Measurements from ENCODE around the gene UBL5. TPM values are rescaled to one million over a fixed set of nuclear protein-coding genes. Genes with fewer than 3 reads are reported as not detected.
"Not testable (repeated sequence)": the region's sequence is repeated elsewhere in the genome, so short reads cannot be mapped to it uniquely, and the experiment has no call there.

Gene UBL5
- total and polyA plus RNA-seq, 10 of the 15 experiments (the other 5 are each of a cell fraction or from before 2014, with no cell fraction given), result 297 to 897 (median 711) TPM

DNA sequence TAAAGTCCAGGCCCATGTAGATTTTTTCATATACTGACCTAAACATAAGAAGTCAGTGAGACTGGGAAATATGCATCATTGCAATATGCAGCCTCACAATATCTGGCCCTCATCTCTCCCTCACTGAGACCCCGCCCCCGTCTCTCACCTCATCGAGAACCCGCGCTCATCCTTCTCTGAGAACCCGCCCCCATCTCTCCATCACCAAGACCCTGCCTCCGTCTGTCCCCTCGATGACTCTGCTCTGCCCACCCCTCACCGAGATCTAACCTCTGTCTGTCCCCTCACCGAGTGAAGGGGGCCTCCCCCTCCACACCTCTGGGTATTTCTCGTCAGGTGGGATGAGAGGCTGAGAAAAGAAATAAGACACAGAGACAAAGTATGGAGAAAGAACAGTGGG is 38.7 kb upstream of the UBL5 start:
- POLR2A ChIA-PET, result interaction anchor here (0.6 kb wide), 2 partner anchors 200 to 482 kb away, joined by 3 to 4 read pairs; no protein-coding TSS in a partner anchor
- BruUV-seq (replicated peaks), result no TSS peak

GRCh38 chr19:9789579-9789978 is 38.1 kb upstream of the UBL5 start:
- H3K79me2 ChIP-seq (ENCODE audit: control insufficient read depth, insufficient read depth, low read length); H4K20me1 ChIP-seq (ENCODE audit: control insufficient read depth, insufficient read depth); DNase-seq (ENCODE audit: low read depth, low spot score); FAIRE-seq; ATAC-seq; H3K4me3 ChIP-seq; SMC1A ChIA-PET (ENCODE audit: uncharacterized antibody, unreplicated experiment); in situ Hi-C loops (cut with MboI); BruUV-seq (replicated peaks); H2AFZ ChIP-seq (ENCODE audit: control insufficient read depth, low read depth, low read length); POLR2A ChIA-PET; H3K36me3 ChIP-seq (ENCODE audit: control insufficient read depth in 2 of 2, insufficient read depth in 2 of 2, low read length in 1 of 2); RAD21 ChIA-PET (ENCODE audit: unreplicated experiment); H3K4me2 ChIP-seq (ENCODE audit: control insufficient read depth, insufficient read depth); intact Hi-C loops (cut with micrococcal nuclease; ENCODE audit: unreplicated experiment); H3K27ac ChIP-seq (ENCODE audit: control insufficient read depth, insufficient read depth); CTCF ChIA-PET; H3K9ac ChIP-seq (ENCODE audit: control insufficient read depth, insufficient read depth, low read length); H3K9me3 ChIP-seq (replicated peaks; ENCODE audit: control insufficient read depth, insufficient read depth, low read length); H3K4me1 ChIP-seq (ENCODE audit: control insufficient read depth, insufficient read depth, low read length); H3K27me3 ChIP-seq (replicated peaks in 1 of 2; ENCODE audit: control insufficient read depth in 2 of 2, insufficient read depth in 2 of 2, low read length in 1 of 2): not testable (repeated sequence)
- WGBS (ENCODE audit: insufficient coverage, insufficient replicate concordance, low lambda C conversion rate, missing lambda C conversion rate), result 38% methylated on average over 5 of the region's 5 CpGs

More for the DNA sequence above, 38.7 kb upstream of the UBL5 start:
- Histone ChIP-seq H3K4me2 (ENCODE audit: control insufficient read depth, insufficient read depth) (no peak overlapping the region), H3K9ac (ENCODE audit: control insufficient read depth, insufficient read depth, low read length) (no peak overlapping the region), H3K4me3 (no peak overlapping the region), H3K36me3 (ENCODE audit: control insufficient read depth in 2 of 2, insufficient read depth in 2 of 2, low read length in 1 of 2) (no peaks in the 10 kb centered on the region), H2AFZ (ENCODE audit: control insufficient read depth, low read depth, low read length) (no peak overlapping the region), H3K27me3 (replicated peaks in 1 of 2; ENCODE audit: control insufficient read depth in 2 of 2, insufficient read depth in 2 of 2, low read length in 1 of 2) (no peaks in the 10 kb centered on the region), H3K27ac (ENCODE audit: control insufficient read depth, insufficient read depth) (no peak overlapping the region), H4K20me1 (ENCODE audit: control insufficient read depth, insufficient read depth) (no peaks in the 10 kb centered on the region), H3K4me1 (ENCODE audit: control insufficient read depth, insufficient read depth, low read length) (no peaks in the 10 kb centered on the region), H3K9me3 (replicated peaks; ENCODE audit: control insufficient read depth, insufficient read depth, low read length) (no peaks in the 10 kb centered on the region; the same call in 2 of the 3 replicates), H3K79me2 (ENCODE audit: control insufficient read depth, insufficient read depth, low read length) (no peaks in the 10 kb centered on the region)
- TF ChIP-seq RAD51 (IDR thresholded peaks at IDR 0.05) (no peak), ESRRA (IDR thresholded peaks at IDR 0.05; ENCODE audit: low read length) (no peak), GABPA (IDR thresholded peaks at IDR 0.05; ENCODE audit: low read depth) (no peak), ATF3 (IDR thresholded peaks at IDR 0.05; ENCODE audit: borderline replicate concordance, extremely low read depth, low read depth, low read length) (no peak), JUNB (IDR thresholded peaks at IDR 0.05) (no peak)
- TF ChIP-seq, protein P1, sequence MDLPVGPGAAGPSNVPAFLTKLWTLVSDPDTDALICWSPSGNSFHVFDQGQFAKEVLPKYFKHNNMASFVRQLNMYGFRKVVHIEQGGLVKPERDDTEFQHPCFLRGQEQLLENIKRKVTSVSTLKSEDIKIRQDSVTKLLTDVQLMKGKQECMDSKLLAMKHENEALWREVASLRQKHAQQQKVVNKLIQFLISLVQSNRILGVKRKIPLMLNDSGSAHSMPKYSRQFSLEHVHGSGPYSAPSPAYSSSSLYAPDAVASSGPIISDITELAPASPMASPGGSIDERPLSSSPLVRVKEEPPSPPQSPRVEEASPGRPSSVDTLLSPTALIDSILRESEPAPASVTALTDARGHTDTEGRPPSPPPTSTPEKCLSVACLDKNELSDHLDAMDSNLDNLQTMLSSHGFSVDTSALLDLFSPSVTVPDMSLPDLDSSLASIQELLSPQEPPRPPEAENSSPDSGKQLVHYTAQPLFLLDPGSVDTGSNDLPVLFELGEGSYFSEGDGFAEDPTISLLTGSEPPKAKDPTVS (IDR thresholded peaks at IDR 0.05; ENCODE audit: low read depth, low read length), result no peak
- DNase-seq (ENCODE audit: low read depth, low spot score) (no peak), FAIRE-seq (no peak), ATAC-seq (no peak)
- ChIA-PET CTCF (no interaction called here), RAD21 (ENCODE audit: unreplicated experiment) (no interaction called here), SMC1A (ENCODE audit: uncharacterized antibody, unreplicated experiment) (no interaction called here)
- in situ Hi-C loops (cut with MboI) (no loop called here), intact Hi-C loops (cut with micrococcal nuclease; ENCODE audit: unreplicated experiment) (no loop called here)
- WGBS (ENCODE audit: insufficient coverage, insufficient replicate concordance, low lambda C conversion rate, missing lambda C conversion rate), result 62% methylated on average over 10 of the region's 11 CpGs

DNA sequence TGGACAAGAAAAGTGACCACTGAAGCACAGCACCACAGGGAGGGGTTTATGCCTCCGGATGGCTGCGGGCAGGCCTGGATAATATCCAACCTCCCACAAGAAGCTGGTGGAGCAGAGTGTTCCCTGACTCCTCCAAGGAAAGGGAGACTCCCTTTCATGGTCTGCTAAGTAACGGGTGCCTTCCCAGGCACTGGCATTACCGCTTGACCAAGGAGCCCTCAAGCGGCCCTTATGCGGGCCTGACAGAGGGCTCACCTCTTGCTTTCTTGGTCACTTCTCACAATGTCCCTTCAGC is 36.7 kb upstream of the UBL5 start:
- over 99% methylated on average over 5 of the region's 6 CpGs for WGBS (ENCODE audit: insufficient coverage, insufficient replicate concordance, low lambda C conversion rate, missing lambda C conversion rate)
- H3K4me1 ChIP-seq (ENCODE audit: control insufficient read depth, insufficient read depth, low read length); H3K4me2 ChIP-seq (ENCODE audit: control insufficient read depth, insufficient read depth); RAD21 ChIA-PET (ENCODE audit: unreplicated experiment); DNase-seq (ENCODE audit: low read depth, low spot score); CTCF ChIA-PET; H3K27ac ChIP-seq (ENCODE audit: control insufficient read depth, insufficient read depth); H3K27me3 ChIP-seq (replicated peaks in 1 of 2; ENCODE audit: control insufficient read depth in 2 of 2, insufficient read depth in 2 of 2, low read length in 1 of 2); FAIRE-seq; H4K20me1 ChIP-seq (ENCODE audit: control insufficient read depth, insufficient read depth); H3K9ac ChIP-seq (ENCODE audit: control insufficient read depth, insufficient read depth, low read length); H3K4me3 ChIP-seq; SMC1A ChIA-PET (ENCODE audit: uncharacterized antibody, unreplicated experiment); ATAC-seq; H3K36me3 ChIP-seq (ENCODE audit: control insufficient read depth in 2 of 2, insufficient read depth in 2 of 2, low read length in 1 of 2); H2AFZ ChIP-seq (ENCODE audit: control insufficient read depth, low read depth, low read length); H3K9me3 ChIP-seq (replicated peaks; ENCODE audit: control insufficient read depth, insufficient read depth, low read length); BruUV-seq (replicated peaks); H3K79me2 ChIP-seq (ENCODE audit: control insufficient read depth, insufficient read depth, low read length): not testable (repeated sequence)
- intact Hi-C loops (cut with micrococcal nuclease; ENCODE audit: unreplicated experiment), result loop anchor here (5.0 to 10.0 kb wide), 2 partner anchors 479 to 1136 kb away; no protein-coding TSS in a partner anchor
- in situ Hi-C loops (cut with MboI), result loop anchor here (5.0 to 10.0 kb wide), 2 partner anchors 169 to 466 kb away; partner anchors contain the start of genes ZNF559 and ZNF561
- POLR2A ChIA-PET, result interaction anchor here (0.6 kb wide), 1 partner anchor 147 kb away, joined by 4 read pairs; no protein-coding TSS in a partner anchor

Data from GM12878 (cell line).